Neural progenitor cell (in vitro differentiated cells): ENCODE data around the gene YBX2.

Experiments used
- EZH2phosphoT487 ChIP-seq: fragments of 200-600 bp; sonication (generic); IDR thresholded peaks from 2 replicates; pipeline ENCODE4 v1.6.1; 2017; ENCODE audit warnings: antibody characterized with exemption
- TF ChIP-seq, protein P1 (sequence below): fragments of 200-600 bp; sonication (generic); IDR thresholded peaks from 2 replicates; pipeline ENCODE4 v1.5.1; 2017; ENCODE audit warnings: antibody characterized with exemption, mild to moderate bottlenecking

GRCh38 chr17:7332111-7332510, 37.7 kb upstream of the YBX2 start:
- TF ChIP-seq, protein P1, sequence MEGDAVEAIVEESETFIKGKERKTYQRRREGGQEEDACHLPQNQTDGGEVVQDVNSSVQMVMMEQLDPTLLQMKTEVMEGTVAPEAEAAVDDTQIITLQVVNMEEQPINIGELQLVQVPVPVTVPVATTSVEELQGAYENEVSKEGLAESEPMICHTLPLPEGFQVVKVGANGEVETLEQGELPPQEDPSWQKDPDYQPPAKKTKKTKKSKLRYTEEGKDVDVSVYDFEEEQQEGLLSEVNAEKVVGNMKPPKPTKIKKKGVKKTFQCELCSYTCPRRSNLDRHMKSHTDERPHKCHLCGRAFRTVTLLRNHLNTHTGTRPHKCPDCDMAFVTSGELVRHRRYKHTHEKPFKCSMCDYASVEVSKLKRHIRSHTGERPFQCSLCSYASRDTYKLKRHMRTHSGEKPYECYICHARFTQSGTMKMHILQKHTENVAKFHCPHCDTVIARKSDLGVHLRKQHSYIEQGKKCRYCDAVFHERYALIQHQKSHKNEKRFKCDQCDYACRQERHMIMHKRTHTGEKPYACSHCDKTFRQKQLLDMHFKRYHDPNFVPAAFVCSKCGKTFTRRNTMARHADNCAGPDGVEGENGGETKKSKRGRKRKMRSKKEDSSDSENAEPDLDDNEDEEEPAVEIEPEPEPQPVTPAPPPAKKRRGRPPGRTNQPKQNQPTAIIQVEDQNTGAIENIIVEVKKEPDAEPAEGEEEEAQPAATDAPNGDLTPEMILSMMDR = no peak
- no peak for TF ChIP-seq EZH2phosphoT487
